Endothelial cell of umbilical vein (primary cell): Measurements from ENCODE around the gene C3. TPM values are rescaled to one million over a fixed set of nuclear protein-coding genes. Genes with fewer than 3 reads are reported as not detected.
"Not testable (repeated sequence)": the region's sequence is repeated elsewhere in the genome, so short reads cannot be mapped to it uniquely, and the experiment has no call there.

ENCODE experiments used
- BruUV-seq: library from RNA; stranded (reverse); fragments of 400-500 nt; replicated peaks from 2 replicates; lab custom pipeline; 2021; lab: Mats Ljungman, UMichigan
- CTCF ChIA-PET: fragments of 300-600, 350-600 bp; sonication (Branson Sonifier 250); formaldehyde crosslinking; loops from one replicate; lab custom pipeline; 2021; ENCODE audit warnings: antibody characterized with exemption, inconsistent platforms; lab: Charles Lee
- POLR2A ChIA-PET: fragments of 300-600, 350-600 bp; sonication (Branson Sonifier 250); formaldehyde crosslinking; loops from one replicate; lab custom pipeline; 2021; ENCODE audit warnings: antibody characterized with exemption, inconsistent platforms; lab: Charles Lee
- DNase-seq: peaks from one replicate; pipeline ENCODE4 v3.0.0-alpha.2; 2011; ENCODE audit warnings: low read depth, low spot score
- FAIRE-seq: peaks from 2 replicates; lab custom pipeline; 2011; peaks lifted over from hg19 to GRCh38; lab: Jason Lieb, UNC
- H2AFZ ChIP-seq: 2 replicates; pipeline ENCODE4 v1.6.0; 2012; ENCODE audit warnings: low read depth, low read length, control low read depth, inconsistent platforms
- H3K27ac ChIP-seq: 2 replicates; pipeline ENCODE4 v1.5.1; 2011; ENCODE audit warnings: low read depth, mild to moderate bottlenecking, control low read depth, low read length, moderate library complexity; ENCODE audit not compliant: insufficient read depth
- H3K27me3 ChIP-seq, 2 experiments: 2 replicates each; pipeline versions ENCODE4 v1.6.0 to v1.6.1; 2011; ENCODE audit warnings: low read length in 2 of 2, mixed read lengths in 1 of 2; ENCODE audit not compliant: control insufficient read depth in 2 of 2, insufficient read depth in 2 of 2
- H3K36me3 ChIP-seq, 2 experiments: 2 replicates in 1 of 2; 3 replicates in 1 of 2; pipeline ENCODE4 v1.5.1; 2011; ENCODE audit warnings: low read length in 2 of 2, mild to moderate bottlenecking in 1 of 2, moderate library complexity in 1 of 2; ENCODE audit not compliant: control insufficient read depth in 2 of 2, insufficient read depth in 2 of 2; ENCODE audit errors: extremely low read depth in 1 of 2
- H3K4me1 ChIP-seq: 3 replicates; pipeline ENCODE4 v1.5.1; 2011; ENCODE audit warnings: mild to moderate bottlenecking, low read length; ENCODE audit not compliant: control insufficient read depth, insufficient read depth; ENCODE audit errors: extremely low read depth
- H3K4me2 ChIP-seq: 2 replicates; pipeline ENCODE4 v1.6.1; 2011; ENCODE audit warnings: low read length, control low read depth, mixed read lengths; ENCODE audit not compliant: insufficient read depth
- H3K4me3 ChIP-seq, 3 experiments: fragments of 200-600 bp in 1 of 3; sonication (generic), shearing (Covaris generic) in 1 of 3; replicated peaks in 1 of 3; 2 replicates each; pipeline ENCODE4 v1.5.1; 2011 to 2016; ENCODE audit warnings: control low read depth in 3 of 3, low read length in 3 of 3, mild to moderate bottlenecking in 2 of 3, inconsistent platforms in 1 of 3, low read depth in 1 of 3, moderate library complexity in 1 of 3; ENCODE audit not compliant: insufficient read depth in 1 of 3
- H3K79me2 ChIP-seq: 2 replicates; pipeline ENCODE4 v1.6.0; 2012; ENCODE audit warnings: low read length, inconsistent platforms; ENCODE audit not compliant: control insufficient read depth, insufficient read depth
- H3K9ac ChIP-seq: replicated peaks from 2 replicates; pipeline ENCODE3; 2011; ENCODE audit warnings: low read length, control low read depth; ENCODE audit not compliant: insufficient read depth; ENCODE audit errors: extremely low read depth
- H3K9me1 ChIP-seq: replicated peaks from 3 replicates; pipeline ENCODE4 v1.6.0; 2011; ENCODE audit warnings: mild to moderate bottlenecking, low read length; ENCODE audit not compliant: control insufficient read depth, insufficient read depth; ENCODE audit errors: extremely low read depth
- H3K9me3 ChIP-seq: replicated peaks from 2 replicates; pipeline ENCODE4 v1.5.1; 2012; ENCODE audit warnings: low read length, inconsistent platforms; ENCODE audit not compliant: control insufficient read depth, insufficient read depth
- H4K20me1 ChIP-seq: replicated peaks from 2 replicates; pipeline ENCODE3; 2011; ENCODE audit warnings: mild to moderate bottlenecking, low read length; ENCODE audit not compliant: control insufficient read depth, insufficient read depth; ENCODE audit errors: extremely low read depth
- CTCF ChIP-seq, 2 donors: IDR thresholded peaks; 1 replicate in 1 of 2; 2 replicates in 1 of 2; pipeline ENCODE4 v1.5.1; 2011; ENCODE audit warnings: low read length in 2 of 2, mild to moderate bottlenecking in 2 of 2, moderate library complexity in 2 of 2, control low read depth in 1 of 2, inconsistent platforms in 1 of 2, low read depth in 1 of 2; ENCODE audit not compliant: insufficient read depth in 1 of 2; ENCODE audit errors: extremely low read depth in 1 of 2
- FOS ChIP-seq: IDR thresholded peaks from 2 replicates; pipeline ENCODE4 v1.6.1; 2011; ENCODE audit warnings: mild to moderate bottlenecking, low read length, moderate library complexity, borderline replicate concordance; ENCODE audit not compliant: insufficient read depth
- GATA2 ChIP-seq: IDR thresholded peaks from 2 replicates; pipeline ENCODE4 v1.7.0; 2011; ENCODE audit warnings: low read depth, mild to moderate bottlenecking, moderate library complexity, mixed read lengths, low read length; ENCODE audit not compliant: insufficient read length, insufficient read depth
- JUN ChIP-seq: IDR thresholded peaks from 2 replicates; pipeline ENCODE4 v1.6.1; 2011; ENCODE audit warnings: borderline replicate concordance, low read depth; ENCODE audit not compliant: insufficient read length, insufficient read depth
- MAX ChIP-seq: IDR thresholded peaks from 2 replicates; pipeline ENCODE4 v1.6.1; 2011; ENCODE audit not compliant: insufficient read depth, insufficient read length
- MYC ChIP-seq: IDR thresholded peaks from one replicate; pipeline ENCODE4 v1.6.1; 2011; ENCODE audit warnings: mild to moderate bottlenecking, low read depth, low read length
- POLR2A ChIP-seq: IDR thresholded peaks from 2 replicates; pipeline ENCODE4 v1.6.1; 2012; ENCODE audit warnings: low read depth, mild to moderate bottlenecking, control low read depth, low read length
- POLR2AphosphoS5 ChIP-seq: IDR thresholded peaks from 2 replicates; pipeline ENCODE4 v1.6.1; 2012; ENCODE audit warnings: low read depth, mild to moderate bottlenecking, control low read depth, low read length, moderate library complexity; ENCODE audit not compliant: insufficient read depth
- dilution Hi-C: fragments of 300-500 bp; cut with MboI; formaldehyde crosslinking; loops from one replicate; pipeline ENCODE4 v1.15.0; 2019; ENCODE audit warnings: low sequenced_read_pairs; ENCODE audit not compliant: extremely low pct_ligation_motif_present
- intact Hi-C: fragments of 100-400 bp; cut with micrococcal nuclease; formaldehyde crosslinking; loops from one replicate; pipeline ENCODE4 v1.10.0; 2022
- polyA plus RNA-seq, 4 experiments: library from polyadenylated mRNA; depleted of rRNA in 3 of 4; stranded (reverse) in 3 of 4; unstranded in 1 of 4; fragments of >200 nt; gene quantifications; 2 replicates each; pipeline versions ENCODE4 v1.2.1 to v1.2.3, GENCODE V29; 2011 to 2012; ENCODE audit warnings: missing spikeins in 1 of 4
- total RNA-seq: library from RNA; stranded (reverse); gene quantifications from 2 replicates; pipeline ENCODE4 v1.2.3, GENCODE V29; 2021

Gene C3
- total and polyA plus RNA-seq, 2 donors (not counting 3 experiments of a cell fraction or from before 2014, with no cell fraction given), result 0.23 TPM; not detected in 1

GRCh38 chr19:6639439-6639838, 81.0 kb downstream of the C3 start:
- CTCF ChIA-PET, result interaction anchor here (1.2 kb wide), 1 partner anchor 123 kb away, joined by 7 read pairs; no protein-coding TSS in a partner anchor
- no peak overlapping the region for H3K4me3 ChIP-seq
- no TSS peak for BruUV-seq

GRCh38 chr19:6633456-6633813, 87.0 kb downstream of the C3 start:
- H3K9ac ChIP-seq, H3K4me2 ChIP-seq, H3K27ac ChIP-seq, BruUV-seq, H3K27me3 ChIP-seq, H3K4me1 ChIP-seq, FAIRE-seq, H3K79me2 ChIP-seq, H2AFZ ChIP-seq, DNase-seq, H3K36me3 ChIP-seq, H3K9me1 ChIP-seq, H3K4me3 ChIP-seq, H4K20me1 ChIP-seq, H3K9me3 ChIP-seq, dilution Hi-C loops: not testable (repeated sequence)
- CTCF ChIA-PET, result interaction anchor here (0.6 to 4.9 kb wide), 17 partner anchors 9 to 507 kb away, joined by 3 to 100 read pairs (median 4); partner anchors contain the start of gene DENND1C
- intact Hi-C loops, result loop anchor here (1.0 to 5.0 kb wide), 2 partner anchors 116 to 466 kb away; no protein-coding TSS in a partner anchor
- POLR2A ChIA-PET, result interaction anchor here (1.3 kb wide), 1 partner anchor 117 kb away, joined by 5 read pairs; no protein-coding TSS in a partner anchor

More at GRCh38 chr19:6639439-6639838, 81.0 kb downstream of the C3 start:
- no peaks in the 10 kb centered on the region for H3K79me2 ChIP-seq
- no peak for FAIRE-seq
- no peak overlapping the region for H3K9ac ChIP-seq
- TF ChIP-seq MAX (no peak), POLR2AphosphoS5 (peak; percentile 26), MYC (no peak), FOS (peak; percentile 83), GATA2 (peak; percentile 45), POLR2A (no peak), CTCF (IDR thresholded peaks at IDR 0.05; ENCODE audit: extremely low read depth in 1 of 2, insufficient read depth in 1 of 2, low read depth in 1 of 2, low read length in 2 of 2) (no peak), JUN (peak; percentile 48)
- H3K36me3 ChIP-seq, result no peaks in the 10 kb centered on the region
- no peaks in the 10 kb centered on the region for H3K9me3 ChIP-seq
- H3K27me3 ChIP-seq, result no peaks in the 10 kb centered on the region
- H3K27ac ChIP-seq, result no peak overlapping the region
- peak; percentile 35 for DNase-seq
- H2AFZ ChIP-seq, result no peak overlapping the region
- peaks cover 5% of the 10 kb centered on the region for H3K4me1 ChIP-seq
- POLR2A ChIA-PET, result no interaction called here
- intact Hi-C loops (no loop called here), dilution Hi-C loops (no loop called here)
- H4K20me1 ChIP-seq, result no peaks in the 10 kb centered on the region
- no peak overlapping the region for H3K4me2 ChIP-seq
- H3K9me1 ChIP-seq, result no peaks in the 10 kb centered on the region
